HG03064 (cell line): Measurements from ENCODE around the gene AFF1.
"Not testable (repeated sequence)": the region's sequence is repeated elsewhere in the genome, so short reads cannot be mapped to it uniquely, and the experiment has no call there.

Source experiments
- ATAC-seq: cut with Tn5 transposase; IDR thresholded peaks from one replicate; pipeline ENCODE4 v1.9.1; 2021; ENCODE audit warnings: low read depth; ENCODE audit not compliant: unreplicated experiment

Gene AFF1

GRCh38 chr4:86976801-86977485 is 42.1 kb downstream of the AFF1 start:
- no peak for ATAC-seq

GRCh38 chr4:86977621-86978184 is 42.9 kb downstream of the AFF1 start:
- ATAC-seq = peak; percentile 85

GRCh38 chr4:86978709-86979108 is 43.9 kb downstream of the AFF1 start:
- no peak for ATAC-seq

GRCh38 chr4:86980230-86980629 is 45.4 kb downstream of the AFF1 start:
- ATAC-seq = no peak

GRCh38 chr4:86981789-86982188 is 47.0 kb downstream of the AFF1 start:
- ATAC-seq = no peak

GRCh38 chr4:86985852-86986251 is 51.0 kb downstream of the AFF1 start:
- not testable (repeated sequence) for ATAC-seq

- ATAC-seq = not testable (repeated sequence)
Observed at GRCh38 chr4:86989658-86990057, 54.8 kb downstream of the AFF1 start.

GRCh38 chr4:86990510-86990909 is 55.7 kb downstream of the AFF1 start:
- no peak for ATAC-seq

GRCh38 chr4:86991994-86992393 is 57.2 kb downstream of the AFF1 start:
- ATAC-seq = no peak

GRCh38 chr4:86993909-86994681 is 59.3 kb downstream of the AFF1 start:
- ATAC-seq = no peak

GRCh38 chr4:86994686-86995085 is 59.9 kb downstream of the AFF1 start:
- no peak for ATAC-seq

GRCh38 chr4:86996510-86996909 is 61.7 kb downstream of the AFF1 start:
- not testable (repeated sequence) for ATAC-seq

- no peak for ATAC-seq
Observed at GRCh38 chr4:86999136-86999643, 64.4 kb downstream of the AFF1 start.

- ATAC-seq = no peak
Observed at GRCh38 chr4:87002682-87003043, 67.9 kb downstream of the AFF1 start.

GRCh38 chr4:87003266-87003665 is 68.5 kb downstream of the AFF1 start:
- no peak for ATAC-seq

GRCh38 chr4:87005369-87005689 is 70.5 kb downstream of the AFF1 start:
- ATAC-seq = no peak

GRCh38 chr4:87005690-87006425 is 71.0 kb downstream of the AFF1 start:
- ATAC-seq = peak; percentile 0

GRCh38 chr4:87006426-87006675 is 71.5 kb downstream of the AFF1 start:
- ATAC-seq = peak; percentile 54

- ATAC-seq = peak; percentile 66
Observed at GRCh38 chr4:87006676-87007527, 72.1 kb downstream of the AFF1 start.
